NCI-H1105 (cell line): Measurements from ENCODE around the gene WDR4.
"Not testable (repeated sequence)": the region's sequence is repeated elsewhere in the genome, so short reads cannot be mapped to it uniquely, and the experiment has no call there.

Experiments used
- DNase-seq: peaks from one replicate; lab custom pipeline; 2025; lab: John Stamatoyannopoulos, UW

Gene WDR4

DNA sequence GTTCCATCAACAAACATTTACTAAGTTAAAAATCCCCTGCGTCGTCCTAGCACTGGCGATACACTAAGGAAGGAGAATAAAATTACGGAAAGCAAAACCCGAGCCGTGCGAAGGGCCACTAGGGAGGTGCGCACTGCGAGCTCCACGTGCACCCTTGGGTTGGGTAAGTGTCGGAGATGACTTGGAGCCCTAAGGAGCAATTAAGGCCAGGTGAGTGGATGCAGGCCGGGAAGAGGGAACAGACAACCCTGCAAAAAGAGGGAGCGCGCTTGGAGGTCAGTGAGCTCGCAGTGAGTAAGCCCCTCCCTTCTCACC, 704 bp downstream of the WDR4 start:
- DNase-seq, result no peak

DNA sequence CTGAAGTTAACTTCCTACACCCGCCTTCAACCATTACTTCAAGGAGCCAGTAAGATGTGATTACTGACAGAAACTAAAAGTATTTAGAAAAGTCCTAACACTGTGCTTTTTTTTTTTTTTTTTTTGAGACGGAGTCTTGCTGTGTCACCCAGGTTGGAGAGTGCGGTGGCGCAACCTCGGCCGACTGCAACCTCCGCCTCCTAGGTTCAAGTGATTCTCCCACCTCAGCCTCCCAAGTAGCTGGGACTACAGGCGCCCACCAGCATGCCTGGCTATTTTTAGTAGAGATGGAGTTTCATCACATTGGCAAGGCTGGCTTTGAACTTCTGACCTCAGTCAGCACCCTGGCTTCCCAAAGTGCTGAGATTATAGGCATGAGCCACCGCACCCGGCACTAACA, 3.5 kb downstream of the WDR4 start:
- not testable (repeated sequence) for DNase-seq

DNA sequence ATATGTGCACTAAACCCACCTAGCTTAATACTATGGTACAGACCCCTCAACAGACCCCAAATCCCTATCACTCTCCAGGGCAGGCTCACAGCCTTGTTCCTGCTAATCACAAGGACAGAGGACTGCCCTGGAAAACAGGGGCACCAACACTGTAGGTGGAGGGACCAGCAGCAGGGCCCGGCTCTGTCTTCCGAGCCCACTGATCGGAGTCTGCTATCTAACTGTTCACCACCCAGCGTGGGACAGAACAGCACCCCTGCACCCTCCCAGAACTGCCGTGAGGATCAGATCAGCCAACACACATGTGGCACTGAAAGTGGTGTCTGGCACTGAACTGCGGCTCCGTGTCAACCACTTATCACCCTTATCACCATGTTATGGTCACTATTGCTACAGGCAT, 6.2 kb downstream of the WDR4 start:
- DNase-seq, result no peak

DNA sequence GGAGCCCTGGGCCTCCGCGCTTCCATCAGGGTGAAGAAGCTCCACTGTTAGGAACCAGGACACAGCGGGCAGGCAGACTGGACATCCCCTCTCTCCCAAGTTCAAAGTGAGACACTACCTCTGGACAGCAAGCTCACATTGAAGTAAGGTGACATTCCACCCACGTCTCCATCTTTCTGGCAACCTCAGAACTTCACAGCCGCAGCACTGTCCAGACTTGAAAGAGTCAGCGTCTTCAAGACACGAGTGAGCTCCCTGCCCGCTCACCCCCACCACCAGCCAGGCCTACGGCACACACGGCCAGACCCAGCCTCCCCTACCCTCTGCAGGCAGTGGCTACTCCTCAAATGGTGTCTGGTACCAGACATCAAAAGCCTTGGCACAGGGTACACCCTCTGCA, 11.1 kb downstream of the WDR4 start:
- DNase-seq, result no peak

DNA sequence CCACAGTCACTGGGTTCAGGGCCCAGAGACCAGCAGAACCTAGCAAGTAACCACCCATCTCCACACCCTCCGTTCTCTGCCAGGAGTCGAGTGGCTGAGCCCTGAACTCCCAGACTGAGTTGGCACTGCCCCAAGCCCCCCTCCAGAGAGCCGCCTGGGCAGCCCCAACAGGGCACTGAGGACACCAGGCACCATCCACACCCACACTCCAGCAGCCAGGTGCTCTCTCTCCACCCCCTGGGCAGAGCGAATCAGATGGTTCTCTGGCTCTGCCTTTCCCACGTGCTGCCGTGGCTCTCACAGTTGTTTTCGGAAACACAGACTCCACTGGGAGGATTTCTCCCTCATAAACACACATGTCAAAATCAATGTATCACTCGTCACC, 13.6 kb downstream of the WDR4 start:
- DNase-seq, result peak; percentile 92

GRCh38 chr21:42864815-42865775, 14.2 kb downstream of the WDR4 start:
- DNase-seq, result peak; percentile 63

DNA sequence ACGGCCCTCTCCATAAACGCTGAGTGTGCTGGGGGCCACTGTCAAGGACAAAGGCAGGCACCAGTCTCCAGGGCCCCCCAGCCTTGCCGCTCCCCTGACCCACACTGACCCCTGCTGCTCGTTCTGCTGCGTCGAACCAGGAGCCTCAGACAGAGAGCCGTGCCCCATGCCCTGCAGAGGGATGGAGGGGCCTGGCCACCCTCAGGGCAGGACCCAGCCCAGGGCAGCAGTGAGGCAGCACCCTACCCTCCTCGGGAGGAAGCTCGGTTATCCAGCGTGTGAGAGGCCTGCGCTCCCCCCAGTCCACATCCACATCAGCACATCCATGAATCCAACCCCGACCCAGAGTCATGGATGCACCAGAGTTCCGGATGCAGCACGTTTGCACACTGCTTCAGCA, 15.1 kb downstream of the WDR4 start:
- DNase-seq, result no peak

GRCh38 chr21:42863504-42863870, 15.9 kb downstream of the WDR4 start:
- no peak for DNase-seq

DNA sequence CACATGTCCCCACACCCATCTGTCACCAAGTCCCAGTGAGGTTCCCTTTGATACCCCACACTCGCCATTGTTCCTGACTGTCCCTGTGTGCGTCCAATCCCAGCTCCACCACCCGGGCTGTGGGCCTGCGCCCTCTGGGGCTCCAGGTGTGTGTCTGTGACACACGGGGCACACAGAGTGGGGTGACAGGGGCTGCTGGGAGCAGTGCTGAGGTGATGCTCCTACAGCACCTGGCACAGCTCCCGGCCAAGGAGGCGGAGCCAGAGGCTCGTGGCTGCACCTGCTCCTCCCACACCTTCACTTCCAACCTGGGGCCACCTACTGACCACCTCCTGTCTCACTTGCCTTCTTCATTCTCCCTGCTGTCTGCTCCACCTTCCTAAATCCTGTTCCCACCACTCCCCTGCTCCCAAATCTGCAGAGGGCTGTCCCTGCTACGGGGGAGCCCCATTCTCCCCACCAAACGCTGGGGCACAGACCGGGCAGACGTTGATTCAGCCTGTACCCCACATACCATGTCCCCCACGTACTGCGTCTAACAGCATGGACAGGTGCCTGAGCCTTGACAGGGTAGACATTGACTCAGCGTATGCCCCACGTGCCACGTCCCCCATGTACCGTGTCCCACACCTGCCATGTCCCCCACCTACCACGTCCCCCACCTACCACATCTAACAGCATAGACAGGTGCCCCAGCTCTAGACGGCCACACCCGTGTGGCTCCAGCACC, 16.4 kb downstream of the WDR4 start:
- peak; percentile 43 for DNase-seq

DNA sequence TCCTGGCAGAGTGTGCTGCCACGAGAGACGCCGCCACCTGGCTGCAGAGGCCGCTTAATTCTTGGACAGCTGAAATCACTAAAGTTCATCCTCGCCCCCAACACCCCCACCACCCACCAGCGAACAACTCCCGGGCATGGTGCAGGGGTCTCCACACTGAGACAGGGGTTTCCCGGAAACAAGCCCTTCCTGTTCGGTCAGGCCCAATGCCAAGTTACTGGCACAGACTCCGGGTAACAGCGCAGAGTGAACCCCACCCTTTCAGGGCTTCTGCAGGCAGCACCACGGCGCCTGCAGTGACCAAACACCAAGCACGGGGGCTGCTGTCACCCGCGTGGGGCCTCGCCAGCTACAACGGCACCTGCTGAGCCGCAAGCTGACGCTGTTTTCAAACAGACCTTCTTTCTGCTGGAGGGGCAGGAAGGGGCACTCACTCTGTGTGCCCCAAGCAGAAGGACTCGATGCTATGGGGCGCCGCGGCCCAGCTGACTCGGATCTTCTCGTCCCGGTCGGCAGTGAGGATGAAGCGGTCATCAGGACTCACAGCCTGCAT, 17.4 kb downstream of the WDR4 start:
- no peak for DNase-seq

DNA sequence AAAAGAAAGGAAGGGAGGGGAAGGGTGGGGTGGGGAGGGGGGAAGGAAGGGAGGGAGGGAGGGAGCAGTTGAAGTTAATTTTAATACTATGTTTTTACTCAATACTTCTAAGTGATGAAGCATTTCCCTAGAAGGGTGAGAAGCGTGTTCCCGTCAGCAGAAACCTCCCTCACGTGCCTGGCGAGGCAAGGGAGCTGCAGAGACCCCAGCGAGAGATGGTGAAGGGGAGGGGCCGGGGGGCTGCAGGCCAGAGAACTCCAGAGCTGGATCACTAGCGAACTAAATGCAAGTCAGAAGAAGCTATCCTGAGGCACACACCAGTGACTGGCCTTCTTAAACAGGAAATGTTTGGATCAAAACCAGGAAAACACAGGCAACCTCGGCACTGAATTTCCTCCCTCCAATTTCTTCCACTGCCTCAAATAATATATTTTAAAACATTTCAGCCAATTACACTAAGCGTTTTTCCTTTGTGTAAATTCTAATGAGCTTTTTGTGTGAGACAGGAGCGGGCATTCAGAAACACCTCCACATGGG, 18.0 kb downstream of the WDR4 start:
- DNase-seq, result no peak

GRCh38 chr21:42860345-42860744, 19.0 kb downstream of the WDR4 start:
- no peak for DNase-seq

DNA sequence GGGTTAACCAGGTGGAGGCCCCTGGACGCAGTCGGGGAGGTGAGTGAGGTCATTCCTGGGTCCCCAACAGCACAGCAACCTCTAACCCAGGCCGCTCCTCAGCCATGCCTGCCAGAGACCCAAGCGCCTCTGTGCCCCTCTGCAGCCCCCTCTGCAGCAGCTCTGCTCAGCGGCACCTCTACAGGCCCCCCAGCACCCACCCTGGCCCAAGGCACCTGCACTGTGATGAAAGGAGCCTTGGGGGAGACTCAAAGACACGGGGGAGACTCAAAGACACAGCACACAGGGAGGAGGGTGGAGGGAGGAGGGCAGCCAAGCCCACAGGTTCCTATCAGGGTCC, 19.5 kb downstream of the WDR4 start:
- no peak for DNase-seq

DNA sequence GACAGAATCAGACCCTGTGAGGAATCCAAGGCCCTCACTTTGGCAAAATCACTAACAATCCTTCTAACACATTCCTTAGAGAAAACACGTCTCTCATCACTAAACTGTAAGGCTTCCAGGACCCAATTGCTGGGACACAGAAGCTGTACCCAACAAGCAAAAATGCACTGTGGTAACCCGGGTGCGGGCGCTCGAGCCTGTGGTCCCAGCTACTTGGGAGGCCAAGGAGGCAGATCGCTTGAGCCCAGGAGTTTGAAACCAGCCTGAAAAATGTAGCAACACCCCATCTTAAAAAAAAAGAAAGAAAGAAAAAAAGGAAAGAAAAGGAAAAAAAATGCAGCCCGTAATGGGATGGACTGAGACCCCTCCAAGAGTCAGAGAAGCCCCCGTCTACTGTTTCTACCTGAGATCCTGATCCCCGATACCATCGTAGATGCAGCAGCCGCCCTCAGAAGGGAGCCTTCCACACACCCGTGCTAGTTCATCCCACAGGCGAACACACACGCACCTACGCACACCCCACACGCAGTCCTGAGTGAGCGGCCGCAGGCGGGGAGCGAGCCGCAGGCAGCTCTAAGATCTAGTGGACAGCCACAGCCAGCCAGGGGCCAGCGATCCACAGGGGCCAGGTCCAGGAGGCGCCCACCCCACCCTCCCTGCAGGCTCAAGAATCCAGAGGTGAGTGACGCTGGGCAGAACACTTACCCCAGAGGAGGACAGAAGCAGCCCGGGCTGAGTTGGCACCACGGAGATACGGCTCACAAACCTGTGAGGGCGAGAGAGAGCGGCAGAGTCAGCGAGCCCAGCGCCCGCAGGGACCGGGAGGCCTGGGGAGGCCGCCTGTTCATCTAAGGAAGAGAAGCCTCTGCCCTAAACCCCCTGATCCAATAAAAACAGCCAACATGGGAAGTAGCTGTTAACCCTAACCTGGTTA, 20.1 kb downstream of the WDR4 start:
- DNase-seq, result no peak

DNA sequence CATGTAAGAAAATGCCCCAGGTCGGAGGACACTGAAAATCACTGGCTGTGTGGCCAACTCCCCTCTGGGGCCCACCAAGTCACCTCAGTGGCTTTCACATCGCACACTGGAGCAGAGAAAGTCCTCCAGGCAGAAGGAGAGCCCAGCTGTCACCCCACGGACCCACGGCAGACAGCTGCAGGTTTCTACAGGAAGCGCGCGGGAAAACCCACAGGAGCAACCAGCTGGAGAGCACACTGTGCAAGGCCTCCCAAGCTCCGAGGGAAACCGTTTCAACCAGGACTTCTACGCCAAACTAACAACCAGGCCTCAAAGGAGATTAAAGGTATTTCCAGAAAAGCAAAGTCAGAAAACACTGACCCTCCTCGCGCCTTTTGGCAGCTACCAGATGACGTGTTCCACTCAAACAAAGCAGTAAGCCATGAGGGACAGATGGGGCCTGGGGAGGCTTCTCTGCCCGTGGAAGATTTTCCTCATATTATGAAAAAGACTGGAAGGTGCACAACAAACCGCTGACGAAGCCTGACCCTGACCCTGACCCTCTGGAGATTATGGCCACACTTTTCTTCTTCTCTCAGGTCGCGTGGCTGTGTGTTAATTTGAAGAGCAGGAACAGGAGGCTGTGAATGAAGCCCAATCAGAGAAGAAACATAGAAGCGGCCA, 21.0 kb downstream of the WDR4 start:
- DNase-seq, result no peak

DNA sequence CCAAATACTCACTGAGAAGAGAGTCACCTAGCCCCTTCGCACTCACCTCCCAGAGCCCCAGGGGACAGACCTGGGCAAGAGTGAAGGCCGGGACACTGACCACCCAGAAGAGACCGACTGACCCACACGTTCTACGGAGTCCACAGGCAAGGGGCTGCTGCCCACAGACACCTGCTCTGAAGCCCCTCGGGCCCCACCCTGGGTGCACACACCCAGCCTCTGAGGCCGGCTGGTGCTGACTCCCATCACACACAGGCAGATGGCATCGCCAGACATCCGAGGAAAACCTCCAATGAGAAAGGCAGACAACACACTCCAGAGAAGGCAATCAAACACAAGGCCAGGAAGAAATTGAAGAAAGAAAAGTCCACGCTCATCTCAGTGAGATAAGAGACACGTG, 22.1 kb downstream of the WDR4 start:
- DNase-seq, result no peak

- DNase-seq, result no peak
Observed at GRCh38 chr21:42855937-42856335, 23.4 kb downstream of the WDR4 start.

DNA sequence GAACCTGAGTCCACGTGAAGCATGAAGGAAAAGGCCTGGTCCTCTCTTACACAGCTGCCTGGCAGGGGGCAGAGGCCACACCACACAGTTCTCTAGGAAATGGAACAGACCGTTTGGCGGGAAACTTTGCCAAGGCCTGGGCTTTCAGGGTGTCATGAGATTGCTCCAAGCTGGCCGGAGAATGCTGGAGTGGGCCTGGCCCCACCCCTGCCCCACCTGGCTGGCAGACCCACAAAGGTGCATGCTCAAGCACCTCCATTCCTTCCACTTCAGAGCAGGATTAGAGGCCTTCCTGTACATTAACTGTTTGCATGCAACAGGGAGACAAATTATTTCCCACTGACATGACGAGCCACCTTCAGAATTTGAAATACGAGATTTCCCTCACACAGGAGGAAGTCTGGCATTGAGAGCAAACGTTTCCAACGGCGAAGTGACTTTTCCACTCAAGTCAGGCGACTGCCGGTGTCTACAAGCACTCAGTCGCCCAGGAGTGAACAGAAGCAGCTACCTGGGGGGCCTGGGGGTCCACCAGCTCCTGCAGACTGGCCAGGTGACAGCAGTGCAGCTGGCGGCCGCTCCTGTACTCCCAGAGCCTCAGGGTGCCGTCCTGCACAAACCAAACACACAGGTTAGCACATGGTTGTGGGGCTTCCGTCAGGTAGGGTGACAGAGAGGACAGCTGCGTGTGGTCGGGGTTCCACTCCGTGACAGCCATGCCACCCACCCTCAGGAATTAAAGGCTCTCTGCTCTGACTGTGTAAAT, 24.0 kb downstream of the WDR4 start:
- DNase-seq, result no peak

- no peak for DNase-seq
Observed at GRCh38 chr21:42854246-42855010, 24.9 kb downstream of the WDR4 start.

DNA sequence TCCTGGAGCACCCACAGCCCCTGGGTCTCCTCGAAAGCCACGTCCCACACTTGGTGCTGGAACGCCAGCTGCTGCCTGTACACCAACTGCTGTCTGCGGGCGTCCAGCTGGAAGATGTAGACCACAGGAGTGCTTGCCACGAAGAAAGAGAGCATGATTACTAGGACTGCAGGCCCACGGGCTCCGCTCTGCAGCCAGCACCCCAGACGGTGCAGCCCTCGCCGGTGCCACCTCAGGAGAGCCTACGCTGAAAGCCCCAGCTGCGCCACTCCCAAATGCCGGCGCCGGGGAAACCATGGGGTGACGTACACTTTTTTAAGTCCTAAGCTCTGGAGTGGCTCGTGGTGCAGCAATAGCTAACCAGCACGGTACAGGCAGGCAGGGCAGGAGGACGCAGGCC, 25.7 kb downstream of the WDR4 start:
- DNase-seq, result no peak
